Ishikawa (cell line): ENCODE data around the gene OTULIN.

Experiments
- MAX ChIP-seq: IDR thresholded peaks from 2 replicates; pipeline ENCODE4 v1.6.1; 2012
- REST ChIP-seq: IDR thresholded peaks from 2 replicates; pipeline ENCODE4 v1.6.1; 2012; ENCODE audit warnings: low read depth, mild to moderate bottlenecking

- TF ChIP-seq MAX (no peak), REST (no peak)
Measured at GRCh38 chr5:14635656-14636055, 28.9 kb upstream of the OTULIN start.
